Right lobe of liver (tissue), 4 donors: ENCODE measurements around the gene ADGRG6.

Source experiments
- CTCF ChIP-seq, 4 donors: fragments of 200-600 bp in 3 of 4; fragments of 450-650 bp in 1 of 4; IDR thresholded peaks; one replicate each; pipeline versions ENCODE4 v1.5.1 to v1.8.0; 2016 to 2022; ENCODE audit warnings: antibody characterized with exemption in 4 of 4, mild to moderate bottlenecking in 2 of 4
- POLR2A ChIP-seq: fragments of 450-650 bp; IDR thresholded peaks from one replicate; pipeline ENCODE4 v1.6.1; 2017; ENCODE audit warnings: antibody characterized with exemption, mild to moderate bottlenecking
- donor health status: DM: no; HTN: no; CAD: no.
- donor health status: DM: no; HTN: no; CAD: no.
- donor health status: DM: no; HTN: yes; CAD: no.

- no peak for TF ChIP-seq POLR2A
- no peak for TF ChIP-seq CTCF (IDR thresholded peaks at IDR 0.05)
Observed at GRCh38 chr6:142478117-142478516, 176.3 kb downstream of the ADGRG6 start.
